ENCODE results near the gene SMIM38.

DNA sequence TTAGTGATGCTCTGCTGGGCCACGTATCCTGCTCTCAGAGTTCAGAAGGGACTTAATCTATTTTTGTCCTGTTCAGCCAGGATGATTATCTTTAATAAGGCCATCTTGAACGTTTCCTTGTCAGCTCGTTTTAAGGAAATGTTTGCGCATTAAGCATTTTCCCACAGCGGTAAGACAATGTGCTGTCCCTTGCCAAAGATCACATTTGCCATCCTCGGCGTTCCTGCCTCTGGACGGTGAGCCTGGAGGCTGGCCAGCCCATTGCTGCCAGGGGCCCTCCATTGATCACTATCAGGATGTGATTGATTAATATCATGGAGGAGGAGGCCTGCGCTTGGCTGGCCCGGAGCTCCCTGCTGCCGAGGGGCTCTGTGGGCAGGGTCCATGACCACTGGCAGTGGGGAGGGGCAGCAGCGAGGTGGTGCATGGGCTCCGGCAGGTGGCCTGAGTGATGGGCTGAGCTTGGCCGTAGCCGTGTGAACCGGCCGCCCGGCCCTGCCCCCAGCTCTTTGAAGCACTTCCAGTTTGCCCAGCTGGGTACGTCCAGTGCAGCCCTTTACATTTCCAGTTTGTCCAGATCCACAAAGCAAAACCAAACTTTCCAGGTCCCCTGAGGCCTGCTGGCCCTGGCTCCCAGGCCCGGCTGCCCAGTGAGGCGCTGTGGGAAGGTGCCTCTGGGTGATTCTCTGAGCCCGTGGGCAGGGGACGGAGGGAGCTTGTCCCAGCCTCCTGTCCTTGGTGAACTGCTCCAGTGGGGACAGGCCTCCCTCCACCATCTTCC lies 49.5 kb upstream of the SMIM38 start:
- TF ChIP-seq, protein P1, sequence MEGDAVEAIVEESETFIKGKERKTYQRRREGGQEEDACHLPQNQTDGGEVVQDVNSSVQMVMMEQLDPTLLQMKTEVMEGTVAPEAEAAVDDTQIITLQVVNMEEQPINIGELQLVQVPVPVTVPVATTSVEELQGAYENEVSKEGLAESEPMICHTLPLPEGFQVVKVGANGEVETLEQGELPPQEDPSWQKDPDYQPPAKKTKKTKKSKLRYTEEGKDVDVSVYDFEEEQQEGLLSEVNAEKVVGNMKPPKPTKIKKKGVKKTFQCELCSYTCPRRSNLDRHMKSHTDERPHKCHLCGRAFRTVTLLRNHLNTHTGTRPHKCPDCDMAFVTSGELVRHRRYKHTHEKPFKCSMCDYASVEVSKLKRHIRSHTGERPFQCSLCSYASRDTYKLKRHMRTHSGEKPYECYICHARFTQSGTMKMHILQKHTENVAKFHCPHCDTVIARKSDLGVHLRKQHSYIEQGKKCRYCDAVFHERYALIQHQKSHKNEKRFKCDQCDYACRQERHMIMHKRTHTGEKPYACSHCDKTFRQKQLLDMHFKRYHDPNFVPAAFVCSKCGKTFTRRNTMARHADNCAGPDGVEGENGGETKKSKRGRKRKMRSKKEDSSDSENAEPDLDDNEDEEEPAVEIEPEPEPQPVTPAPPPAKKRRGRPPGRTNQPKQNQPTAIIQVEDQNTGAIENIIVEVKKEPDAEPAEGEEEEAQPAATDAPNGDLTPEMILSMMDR (IDR thresholded peaks at IDR 0.05) = no peak
- no peak for TF ChIP-seq POLR2A (IDR thresholded peaks at IDR 0.05)
